Measurements from ENCODE around the gene CRYGB.

Gene CRYGB

DNA sequence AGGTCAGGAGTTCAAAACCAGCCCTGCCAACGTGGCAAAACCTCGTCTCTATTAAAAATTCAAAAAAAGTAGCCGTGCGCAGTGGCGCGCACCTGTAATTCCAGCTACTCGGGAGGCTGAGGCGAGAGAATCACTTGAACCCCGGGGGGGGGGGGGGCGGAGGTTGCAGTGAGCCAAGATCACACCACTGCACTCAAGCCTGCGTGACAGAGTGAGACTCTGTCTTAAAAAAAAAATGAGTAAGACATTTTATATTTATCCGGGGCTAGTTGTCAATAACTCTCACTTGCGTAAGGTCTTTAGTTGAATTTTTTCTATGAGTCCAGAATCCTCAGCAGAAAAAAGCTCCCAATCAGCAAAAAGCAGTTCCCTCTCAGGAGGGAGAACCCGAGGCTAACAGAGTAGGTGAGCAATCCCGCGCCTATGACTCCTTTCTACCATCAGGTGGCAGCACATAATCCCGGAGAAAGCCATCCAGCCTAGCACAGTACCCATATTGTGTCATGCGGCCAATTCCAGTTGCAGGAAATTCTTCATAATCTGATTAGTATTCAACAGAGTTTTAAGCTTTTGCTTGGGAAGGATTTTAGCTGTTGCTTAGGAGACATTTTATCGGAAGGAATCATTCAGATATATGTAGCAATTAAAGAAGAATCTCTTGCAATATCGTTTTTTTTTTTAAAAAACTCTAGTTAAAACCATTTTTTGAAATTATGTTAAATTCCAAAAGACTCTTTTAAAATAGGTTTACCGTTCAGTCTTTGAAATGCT, 29.3 kb upstream of the CRYGB start:
- H3K4me3 ChIP-seq (ENCODE audit: low read depth, low read length): no peak overlapping the region
- TF ChIP-seq, protein P1, sequence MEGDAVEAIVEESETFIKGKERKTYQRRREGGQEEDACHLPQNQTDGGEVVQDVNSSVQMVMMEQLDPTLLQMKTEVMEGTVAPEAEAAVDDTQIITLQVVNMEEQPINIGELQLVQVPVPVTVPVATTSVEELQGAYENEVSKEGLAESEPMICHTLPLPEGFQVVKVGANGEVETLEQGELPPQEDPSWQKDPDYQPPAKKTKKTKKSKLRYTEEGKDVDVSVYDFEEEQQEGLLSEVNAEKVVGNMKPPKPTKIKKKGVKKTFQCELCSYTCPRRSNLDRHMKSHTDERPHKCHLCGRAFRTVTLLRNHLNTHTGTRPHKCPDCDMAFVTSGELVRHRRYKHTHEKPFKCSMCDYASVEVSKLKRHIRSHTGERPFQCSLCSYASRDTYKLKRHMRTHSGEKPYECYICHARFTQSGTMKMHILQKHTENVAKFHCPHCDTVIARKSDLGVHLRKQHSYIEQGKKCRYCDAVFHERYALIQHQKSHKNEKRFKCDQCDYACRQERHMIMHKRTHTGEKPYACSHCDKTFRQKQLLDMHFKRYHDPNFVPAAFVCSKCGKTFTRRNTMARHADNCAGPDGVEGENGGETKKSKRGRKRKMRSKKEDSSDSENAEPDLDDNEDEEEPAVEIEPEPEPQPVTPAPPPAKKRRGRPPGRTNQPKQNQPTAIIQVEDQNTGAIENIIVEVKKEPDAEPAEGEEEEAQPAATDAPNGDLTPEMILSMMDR (IDR thresholded peaks at IDR 0.05; ENCODE audit: insufficient read depth, low read length, missing control alignments): peak; percentile 82
- POLR2A ChIA-PET: interaction anchor here (0.7 kb wide), 1 partner anchor 464 kb away, joined by 4 read pairs; the partner anchor contains the start of gene CCNYL1
- CTCF ChIA-PET: interaction anchor here (0.6 to 5.4 kb wide), 50 partner anchors 9 to 1912 kb away, joined by 3 to 48 read pairs (median 4); partner anchors contain the start of genes C2orf80, IDH1 and PIKFYVE
- DNase-seq (ENCODE audit: low read depth, low spot score): peak; percentile 17

DNA sequence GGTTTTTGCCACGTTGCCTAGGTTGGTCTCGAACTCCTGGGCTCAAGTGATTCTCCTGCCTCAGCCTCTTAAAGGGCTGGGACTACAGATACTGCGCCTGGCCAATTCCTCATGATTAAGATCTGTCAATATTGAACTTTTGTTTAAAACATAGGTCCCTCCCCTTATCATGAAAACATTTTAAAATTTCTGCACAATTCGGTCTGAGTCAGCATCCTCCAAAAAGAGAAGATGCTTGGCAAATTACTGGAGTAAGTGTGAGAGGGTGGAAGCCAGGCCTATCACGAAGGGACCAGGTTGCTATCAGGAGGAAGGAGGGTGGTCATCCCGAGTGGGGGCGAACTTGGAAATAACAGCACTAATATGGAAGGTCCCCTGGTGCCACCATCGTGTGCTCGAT, 28.2 kb upstream of the CRYGB start:
- DNase-seq (ENCODE audit: low read depth, low spot score): no peak
- ChIA-PET CTCF (interaction anchor here (0.9 to 5.4 kb wide), 17 partner anchors 8 to 429 kb away, joined by 3 to 48 read pairs (median 6); partner anchors contain the start of genes C2orf80 and IDH1), POLR2A (no interaction called here)
- TF ChIP-seq, protein P1 (IDR thresholded peaks at IDR 0.05; ENCODE audit: insufficient read depth, low read length, missing control alignments): no peak
- no peak overlapping the region for H3K4me3 ChIP-seq (ENCODE audit: low read depth, low read length)

DNA sequence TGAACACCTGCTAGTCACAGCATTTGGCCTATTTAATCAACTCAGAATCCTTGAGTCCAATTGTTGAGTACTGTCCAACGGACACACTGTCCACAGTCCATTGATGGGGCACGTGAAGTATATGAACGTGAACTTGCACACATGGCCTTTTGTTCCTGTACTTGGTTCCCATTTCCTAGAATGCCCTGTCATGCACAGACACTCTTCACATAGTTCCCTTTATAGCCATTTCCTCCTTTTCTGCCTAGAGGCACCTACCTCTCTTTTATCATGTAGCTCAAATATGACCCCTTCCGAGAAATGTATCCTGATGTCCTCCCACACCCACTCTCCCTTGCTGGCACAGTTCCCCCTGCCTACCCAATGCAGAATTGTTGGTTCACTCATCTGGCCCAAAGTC, 26.2 kb upstream of the CRYGB start:
- TF ChIP-seq, protein P1 (IDR thresholded peaks at IDR 0.05; ENCODE audit: insufficient read depth, low read length, missing control alignments): no peak
- CTCF ChIA-PET: interaction anchor here (1.0 kb wide), 1 partner anchor 81 kb away, joined by 3 read pairs; no protein-coding TSS in a partner anchor

DNA sequence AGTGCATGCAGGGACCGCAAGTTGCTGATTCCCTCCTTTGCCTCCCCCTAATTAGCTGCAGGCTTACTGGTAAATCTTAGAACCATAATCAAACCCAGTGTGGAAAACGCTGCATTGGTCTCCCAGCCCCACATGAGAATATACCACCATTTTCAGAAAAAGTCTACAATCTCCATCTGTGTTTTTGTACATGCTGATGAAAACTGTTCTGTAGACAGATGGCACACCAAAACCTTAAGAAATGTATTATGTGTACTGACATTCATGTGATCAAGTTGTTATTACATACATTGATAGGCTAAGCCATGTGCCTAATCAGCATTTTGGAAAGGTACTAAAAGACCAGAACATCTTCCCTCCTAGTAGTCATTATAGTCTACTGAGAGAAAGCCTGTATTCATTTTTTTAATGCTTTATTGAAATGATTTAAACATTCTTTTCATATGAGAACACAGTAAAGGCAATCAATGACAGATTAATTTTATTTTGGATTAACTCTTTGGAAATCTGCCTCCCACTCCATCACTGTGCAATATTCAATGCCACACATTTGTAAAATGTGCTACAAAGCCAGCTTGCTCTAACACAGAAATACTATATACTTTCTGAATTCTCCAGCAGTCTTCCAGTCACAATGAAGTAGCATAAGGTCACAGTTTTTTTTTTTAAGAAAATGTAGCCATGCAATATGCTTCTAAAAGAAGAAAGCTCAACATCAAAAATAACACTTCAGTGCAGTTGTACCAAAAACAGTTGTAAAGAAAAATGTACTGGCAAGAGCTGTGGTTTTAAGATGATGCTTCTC, 19.2 kb upstream of the CRYGB start:
- ChIA-PET CTCF (interaction anchor here (4.6 kb wide), 1 partner anchor 11 kb away, joined by 23 read pairs; no protein-coding TSS in a partner anchor), POLR2A (no interaction called here)
- TF ChIP-seq, protein P1 (IDR thresholded peaks at IDR 0.05; ENCODE audit: insufficient read depth, low read length, missing control alignments): no peak
- no peak overlapping the region for H3K4me3 ChIP-seq (ENCODE audit: low read depth, low read length)
- no peak for DNase-seq (ENCODE audit: low read depth, low spot score)

More for the DNA sequence above, 26.2 kb upstream of the CRYGB start:
- no peak overlapping the region for H3K4me3 ChIP-seq (ENCODE audit: low read depth, low read length)
- POLR2A ChIA-PET: no interaction called here
- DNase-seq (ENCODE audit: low read depth, low spot score): no peak

DNA sequence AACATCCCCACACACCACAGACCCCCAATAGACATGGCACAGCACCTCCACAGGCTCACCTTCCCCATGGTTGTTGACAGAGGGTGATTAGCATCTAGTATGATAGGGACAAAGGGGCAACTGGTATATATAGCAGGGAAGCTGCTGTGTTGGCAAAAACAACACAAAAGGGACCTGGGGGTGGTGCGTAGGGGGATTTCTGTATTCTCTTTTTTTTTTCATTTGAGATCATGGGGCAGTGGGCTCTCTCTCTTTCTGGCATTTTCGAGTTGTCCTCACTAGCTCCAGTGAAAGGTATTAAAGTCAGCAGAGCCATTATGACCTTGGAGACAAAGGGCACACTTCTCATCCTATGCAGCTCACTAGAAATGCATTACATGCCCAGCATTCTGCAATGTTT, 17.5 kb upstream of the CRYGB start, which contains the start of gene CRYGA:
Gene CRYGA (minus strand): TSS at position 101 of the 400 bp plus-strand sequence. CDS start 33 bp downstream, at position 68.
- TF ChIP-seq, protein P1 (IDR thresholded peaks at IDR 0.05; ENCODE audit: insufficient read depth, low read length, missing control alignments): no peak
- POLR2A ChIA-PET: no interaction called here
- no peak within 1 kb of the TSS for H3K4me3 ChIP-seq (ENCODE audit: low read depth, low read length)
- CTCF ChIA-PET: interaction anchor here (1.6 kb wide), 1 partner anchor 8 kb away, joined by 3 read pairs; no protein-coding TSS in a partner anchor
- no peak for DNase-seq (ENCODE audit: low read depth, low spot score)
